GM23338 (cell line): ENCODE measurements around the gene CFAP410.
A peak's percentile ranks its signal among the peaks of the same experiment; 100 is the strongest.

ENCODE experiments used
- CREB1 ChIP-seq: fragments of 250-450 bp; sonication (Bioruptor Pico); IDR thresholded peaks from 2 replicates; pipeline ENCODE4 v1.5.0; 2020; ENCODE audit warnings: low read depth, mild to moderate bottlenecking, moderate library complexity
- EZH2 ChIP-seq: fragments of 200-600 bp; sonication (generic); IDR thresholded peaks from one replicate; pipeline ENCODE4 v1.8.0; 2017; ENCODE audit warnings: antibody characterized with exemption, mild to moderate bottlenecking, low read depth; ENCODE audit not compliant: unreplicated experiment
- POLR2AphosphoS5 ChIP-seq: IDR thresholded peaks from 2 replicates; pipeline ENCODE4 v1.6.1; 2016; ENCODE audit warnings: antibody characterized with exemption, low read depth
- TF ChIP-seq, protein P1 (sequence below), 2 experiments: fragments of 200-600 bp in 1 of 2; sonication (generic) in 1 of 2; conservative IDR thresholded peaks; 2 replicates each; pipeline versions ENCODE4 v1.5.1 to v1.6.1; 2016 to 2017; ENCODE audit warnings: antibody characterized with exemption in 2 of 2, low read depth in 2 of 2, mild to moderate bottlenecking in 2 of 2, moderate library complexity in 1 of 2

DNA sequence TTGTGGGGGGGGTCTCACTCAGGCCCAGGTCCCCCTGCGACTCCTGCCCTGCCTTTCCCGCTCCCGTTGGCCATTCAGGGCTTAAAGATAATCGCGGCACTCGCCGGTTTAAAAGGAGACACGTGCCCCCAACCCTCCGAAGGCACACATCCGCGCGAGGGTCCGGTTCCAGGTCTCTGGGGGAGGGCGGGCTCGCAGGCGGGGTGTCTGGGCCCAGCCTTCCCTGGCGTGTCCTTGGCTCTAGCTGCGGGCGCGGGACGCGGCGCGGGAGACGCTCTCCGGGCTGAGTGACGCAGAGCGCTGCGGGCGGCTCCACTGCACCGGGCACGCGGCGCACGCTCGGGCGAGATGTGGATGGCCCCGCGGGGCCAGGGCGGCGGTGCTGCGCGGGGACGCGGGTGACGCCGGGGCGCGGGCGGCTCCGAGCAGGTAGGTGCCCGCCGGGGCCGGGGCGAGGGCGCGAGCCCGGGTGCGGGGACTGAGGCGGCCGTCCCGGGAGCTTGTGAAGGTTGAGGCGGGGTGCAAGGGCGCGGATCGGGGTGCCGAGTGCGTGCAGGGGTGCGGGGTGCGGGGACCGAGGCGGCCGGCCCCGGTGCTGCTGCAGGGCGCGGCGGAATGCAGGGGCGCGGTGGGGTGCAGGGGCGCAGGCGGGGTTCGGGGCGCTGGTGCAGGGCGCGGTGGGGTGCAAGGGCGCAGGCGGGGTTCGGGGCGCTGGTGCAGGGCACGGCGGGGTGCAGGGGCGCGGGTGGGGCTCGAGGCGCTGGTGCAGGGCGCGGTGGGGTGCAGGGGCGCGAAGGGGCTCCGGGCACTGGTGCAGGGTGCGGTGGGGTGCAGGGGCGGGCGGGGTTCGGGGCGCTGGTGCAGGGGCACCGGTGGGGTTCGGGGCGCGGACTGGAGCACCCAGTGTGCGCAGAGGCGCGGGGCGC is 10.9 kb upstream of the CFAP410 start:
- TF ChIP-seq CREB1 (CRISPR knock-in tag) (no peak), EZH2 (peak; percentile 45), POLR2AphosphoS5 (no peak)
- TF ChIP-seq, protein P1, sequence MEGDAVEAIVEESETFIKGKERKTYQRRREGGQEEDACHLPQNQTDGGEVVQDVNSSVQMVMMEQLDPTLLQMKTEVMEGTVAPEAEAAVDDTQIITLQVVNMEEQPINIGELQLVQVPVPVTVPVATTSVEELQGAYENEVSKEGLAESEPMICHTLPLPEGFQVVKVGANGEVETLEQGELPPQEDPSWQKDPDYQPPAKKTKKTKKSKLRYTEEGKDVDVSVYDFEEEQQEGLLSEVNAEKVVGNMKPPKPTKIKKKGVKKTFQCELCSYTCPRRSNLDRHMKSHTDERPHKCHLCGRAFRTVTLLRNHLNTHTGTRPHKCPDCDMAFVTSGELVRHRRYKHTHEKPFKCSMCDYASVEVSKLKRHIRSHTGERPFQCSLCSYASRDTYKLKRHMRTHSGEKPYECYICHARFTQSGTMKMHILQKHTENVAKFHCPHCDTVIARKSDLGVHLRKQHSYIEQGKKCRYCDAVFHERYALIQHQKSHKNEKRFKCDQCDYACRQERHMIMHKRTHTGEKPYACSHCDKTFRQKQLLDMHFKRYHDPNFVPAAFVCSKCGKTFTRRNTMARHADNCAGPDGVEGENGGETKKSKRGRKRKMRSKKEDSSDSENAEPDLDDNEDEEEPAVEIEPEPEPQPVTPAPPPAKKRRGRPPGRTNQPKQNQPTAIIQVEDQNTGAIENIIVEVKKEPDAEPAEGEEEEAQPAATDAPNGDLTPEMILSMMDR (conservative IDR thresholded peaks at IDR 0.05; ENCODE audit: low read depth in 2 of 2) = no peak
